RPMI8226 (cell line): ENCODE measurements around the gene SLC9A9.

Source experiments
- DNase-seq: peaks from one replicate; pipeline ENCODE4 v3.0.0-alpha.2; 2015

SLC9A9 gene

DNA sequence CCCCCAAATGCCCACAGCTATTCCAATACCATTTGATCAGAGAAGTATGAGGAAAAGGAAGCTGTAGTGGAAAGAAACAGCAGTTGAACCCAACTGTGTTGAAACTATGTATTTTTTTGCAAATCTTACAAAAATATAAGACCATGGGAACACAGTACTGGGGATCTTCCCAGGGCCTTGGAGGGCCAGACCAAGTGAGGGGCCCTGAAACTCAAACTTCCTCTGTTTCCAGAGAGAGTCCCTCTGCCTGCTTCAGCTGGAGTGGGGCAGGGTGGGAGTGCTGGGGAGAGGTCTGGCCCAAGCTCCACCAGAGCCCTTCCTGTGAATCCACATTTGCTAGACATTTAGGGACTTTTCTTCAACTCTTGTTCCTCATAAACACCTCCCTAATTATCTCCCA, 464.8 kb downstream of the SLC9A9 start:
- no peak for DNase-seq

DNA sequence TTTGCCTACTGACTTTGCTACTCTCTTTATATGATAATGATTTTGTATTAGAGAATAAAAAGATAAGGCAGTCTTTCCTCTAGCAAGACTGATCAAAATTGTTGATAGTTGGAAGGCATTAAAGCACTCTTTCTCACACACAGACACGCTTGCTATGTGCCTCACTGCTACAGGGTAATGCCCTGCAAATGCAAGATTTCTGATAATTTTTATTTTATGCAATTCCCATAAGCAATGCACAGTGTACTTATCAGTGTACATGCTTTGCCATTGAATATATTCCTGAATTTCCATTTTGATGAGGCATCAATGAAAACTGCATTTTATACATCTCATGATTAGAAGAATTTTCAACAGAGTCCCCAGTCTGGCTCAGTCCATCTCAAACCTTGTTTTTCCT, 465.5 kb downstream of the SLC9A9 start:
- DNase-seq, result no peak

DNA sequence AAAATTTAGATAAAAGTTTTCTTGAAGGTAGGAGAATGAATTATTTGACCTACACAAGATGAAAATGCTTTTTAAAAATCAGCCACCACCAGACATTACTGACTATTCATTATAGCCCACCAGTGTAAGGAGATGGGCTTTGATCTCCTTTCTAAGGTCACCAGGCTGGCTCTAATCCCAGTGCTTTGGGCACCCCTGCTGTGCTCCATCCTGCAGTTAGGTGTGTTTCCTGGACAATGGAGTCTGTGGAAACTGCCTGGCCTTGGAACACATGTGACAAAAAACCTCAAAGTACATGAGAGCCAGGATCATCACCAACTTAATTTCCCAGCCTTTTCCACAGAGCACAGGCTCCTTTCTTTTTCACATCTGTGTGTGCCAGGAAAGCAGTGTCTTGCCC, 467.8 kb downstream of the SLC9A9 start:
- DNase-seq, result no peak

DNA sequence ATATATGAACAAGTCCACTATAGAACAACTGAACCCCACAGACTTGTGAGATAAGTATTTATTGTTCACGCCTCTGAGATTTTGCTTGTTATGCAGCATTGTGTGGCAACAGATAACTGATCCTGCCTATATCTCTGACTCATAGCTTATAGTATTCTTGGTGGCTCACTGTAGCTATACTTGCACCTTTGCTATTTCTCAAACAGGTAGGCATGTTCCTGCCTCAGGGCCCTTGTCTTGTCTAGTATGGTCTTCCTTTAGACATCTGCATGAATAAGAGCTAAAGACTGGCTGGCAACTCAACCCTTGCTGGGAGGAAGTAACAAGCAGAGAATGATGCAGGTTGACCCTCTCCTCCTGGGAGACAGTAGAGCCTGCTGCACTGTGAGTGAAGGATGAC, 472.6 kb downstream of the SLC9A9 start:
- no peak for DNase-seq

DNA sequence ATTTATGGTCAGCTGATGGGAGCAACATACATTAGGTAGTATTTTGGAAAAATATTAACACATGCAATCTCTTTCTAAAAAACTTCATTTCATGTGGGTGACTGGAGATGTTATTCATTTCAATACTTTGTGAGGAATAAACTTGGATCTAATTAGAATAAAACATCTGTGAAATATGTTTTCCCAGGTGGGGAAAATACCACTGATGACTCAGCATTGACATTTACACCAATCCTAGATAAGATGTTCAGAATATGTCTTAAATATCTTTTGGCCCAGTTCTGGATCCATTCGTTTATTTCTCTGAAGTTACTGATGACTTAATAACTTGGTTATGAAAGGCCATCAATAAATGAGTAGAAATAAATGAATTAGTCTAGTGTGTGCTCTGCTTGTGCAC, 481.1 kb downstream of the SLC9A9 start:
- no peak for DNase-seq

DNA sequence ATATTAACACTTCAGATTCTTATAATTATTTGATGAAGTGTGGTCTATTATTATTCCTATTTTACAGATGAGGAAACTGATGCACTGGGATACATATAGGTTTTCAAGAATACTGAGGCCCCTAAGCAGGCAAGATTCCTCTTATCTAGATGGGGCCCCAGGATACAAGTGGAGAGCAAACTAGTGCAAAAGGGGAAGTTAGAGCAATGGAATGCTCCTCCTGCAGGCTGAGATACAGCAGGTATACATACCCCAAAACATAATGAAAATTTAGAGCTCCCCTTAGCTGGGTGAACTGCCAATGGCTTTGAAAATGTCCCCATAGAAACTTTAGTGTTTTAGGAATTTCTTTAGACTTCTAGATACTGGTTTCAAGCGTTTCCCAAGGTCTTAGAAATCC, 481.6 kb downstream of the SLC9A9 start:
- no peak for DNase-seq

DNA sequence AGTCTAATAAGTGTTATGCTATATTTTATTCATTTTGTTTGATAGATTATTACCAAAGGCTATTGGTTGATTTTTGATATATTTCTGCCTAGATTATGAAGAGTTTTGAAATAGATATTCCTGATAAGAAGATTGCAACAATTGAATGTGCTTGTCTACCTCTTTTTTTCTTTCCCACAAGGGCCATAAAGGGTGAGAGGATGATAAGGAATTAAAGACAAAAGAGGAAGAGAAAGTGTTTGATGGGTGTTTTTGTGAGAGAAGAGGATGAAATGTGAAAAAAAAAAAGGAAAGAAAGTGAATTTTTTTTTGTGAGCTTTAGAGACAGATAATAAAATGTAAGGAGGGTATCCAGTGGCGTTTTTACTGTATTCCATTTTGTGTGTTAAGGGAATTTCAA, 484.3 kb downstream of the SLC9A9 start:
- no peak for DNase-seq

DNA sequence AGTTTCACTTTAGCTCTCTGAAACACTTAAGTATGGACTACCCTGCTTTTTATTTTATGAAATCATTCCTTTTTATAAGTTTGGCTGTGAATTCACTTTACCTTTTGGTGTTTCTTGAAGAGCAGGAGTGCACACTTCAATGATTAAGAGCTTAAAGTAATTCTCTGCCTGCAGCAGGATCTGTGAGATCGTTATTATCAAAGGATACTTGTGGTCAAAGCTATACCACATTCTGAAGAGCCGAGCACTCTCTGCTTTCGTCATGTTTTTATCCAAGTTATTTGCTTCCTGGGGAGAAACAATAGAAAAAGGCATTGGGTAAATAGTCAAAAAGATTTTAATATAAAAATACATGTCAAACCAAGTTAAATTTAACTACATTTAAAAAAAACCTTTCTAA, 485.0 kb downstream of the SLC9A9 start:
- DNase-seq, result no peak

DNA sequence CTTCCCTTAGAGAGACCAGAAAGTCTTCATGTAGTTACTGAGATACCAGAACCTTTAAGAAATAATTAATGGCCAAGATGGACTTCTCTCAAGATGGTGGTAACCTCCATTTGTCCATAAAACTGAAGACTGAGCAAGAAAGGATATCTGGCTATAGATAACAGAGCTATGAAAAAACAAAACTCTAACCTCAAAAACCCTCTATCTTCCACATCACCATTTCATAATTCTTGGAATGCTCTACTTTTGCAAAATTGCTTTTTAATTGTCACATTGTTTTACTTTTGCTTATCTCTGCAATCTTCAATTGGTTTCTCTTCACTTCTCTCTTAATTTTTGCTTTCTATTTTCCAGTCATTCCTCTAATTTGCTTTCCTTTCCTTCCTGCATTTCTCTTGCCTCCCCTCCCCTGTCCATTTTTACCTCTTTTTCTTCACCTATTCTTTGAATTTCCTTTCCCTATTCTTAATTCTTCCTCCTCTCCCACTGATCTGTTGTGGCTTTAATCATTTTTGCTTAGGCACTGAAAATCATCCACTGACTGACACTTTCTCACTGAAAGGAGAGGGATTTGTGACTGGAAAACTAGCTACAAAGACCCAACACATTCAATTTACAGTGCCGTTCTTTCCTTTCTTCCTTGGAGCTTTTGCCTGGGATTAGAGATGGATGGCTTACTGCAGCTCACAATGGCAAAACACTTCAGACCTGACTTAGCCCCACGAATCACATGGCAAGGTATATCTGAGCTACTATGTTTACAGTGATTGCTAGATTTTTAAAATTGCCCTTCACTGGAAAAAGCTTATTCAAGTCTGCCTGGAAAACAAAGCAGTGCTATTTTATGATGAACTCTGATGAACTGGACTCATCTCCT, 485.9 kb downstream of the SLC9A9 start:
- no peak for DNase-seq

DNA sequence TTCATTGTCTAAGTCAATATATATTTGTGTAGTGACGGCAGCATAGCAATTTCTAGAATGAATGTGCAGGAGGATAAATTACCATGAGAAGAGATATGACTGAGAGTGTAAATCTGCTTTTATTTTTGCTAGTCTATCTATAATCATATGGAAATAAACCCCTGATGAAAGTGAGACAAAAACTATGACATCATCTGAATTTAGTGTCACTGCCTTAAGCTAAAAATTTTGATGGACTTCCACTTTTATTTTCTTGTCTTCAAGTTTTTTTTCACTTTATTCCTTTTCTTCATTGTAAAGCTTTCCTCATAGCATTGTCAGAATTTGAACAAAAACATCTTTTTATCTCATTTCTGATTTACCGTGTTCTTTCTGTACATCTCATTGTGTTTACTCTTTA, 486.7 kb downstream of the SLC9A9 start:
- DNase-seq, result no peak

DNA sequence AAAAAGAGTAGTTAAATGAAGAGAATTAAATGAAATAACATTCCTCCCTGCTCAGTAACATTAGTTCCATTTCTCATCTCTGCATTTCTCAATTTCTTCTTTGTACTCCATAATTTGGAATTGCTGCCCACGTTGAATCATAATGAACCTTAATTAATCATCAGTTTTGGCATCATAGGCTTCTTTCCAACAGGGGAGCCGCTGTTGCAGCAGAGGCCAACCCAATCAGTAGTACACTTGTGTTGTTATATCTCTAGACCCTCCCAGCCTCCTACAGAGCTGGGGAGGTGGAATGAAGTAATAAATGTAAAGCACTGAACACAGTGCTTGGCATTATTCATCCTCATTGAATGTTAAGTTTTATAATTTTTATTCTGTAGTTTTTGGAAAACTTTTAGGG, 488.0 kb downstream of the SLC9A9 start:
- DNase-seq, result no peak

DNA sequence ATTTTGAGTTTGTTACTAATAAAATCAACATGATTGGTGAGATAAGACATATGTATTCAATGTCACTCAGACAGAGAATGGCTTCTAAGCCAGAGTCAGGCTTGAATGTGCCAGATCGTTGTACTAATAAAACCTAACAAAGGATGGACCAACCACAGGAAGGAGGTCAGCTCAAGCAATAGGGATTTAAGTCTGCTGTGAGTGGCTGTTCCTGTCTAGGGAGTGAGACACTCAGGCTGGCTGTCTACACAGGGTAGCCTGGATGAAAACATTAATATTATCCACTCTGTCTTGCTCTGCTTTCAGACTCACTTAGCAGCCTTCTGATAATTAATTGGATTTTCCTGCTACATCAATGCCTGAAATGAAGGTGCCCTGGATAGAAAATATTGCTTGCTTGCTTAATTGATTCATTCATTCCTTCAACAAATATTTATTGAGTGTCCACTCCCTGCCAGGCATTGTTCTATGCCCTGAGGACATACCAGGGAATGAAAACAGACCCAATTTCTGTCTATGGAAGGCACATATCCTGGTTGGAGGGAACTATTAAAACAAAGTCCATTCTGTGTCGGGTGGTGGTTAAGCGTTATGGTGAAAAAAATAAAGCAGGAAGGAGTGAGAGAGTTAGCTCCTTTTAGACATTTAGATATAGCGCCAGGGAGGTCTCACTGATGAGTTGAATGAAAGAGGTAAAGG, 489.3 kb downstream of the SLC9A9 start:
- no peak for DNase-seq

DNA sequence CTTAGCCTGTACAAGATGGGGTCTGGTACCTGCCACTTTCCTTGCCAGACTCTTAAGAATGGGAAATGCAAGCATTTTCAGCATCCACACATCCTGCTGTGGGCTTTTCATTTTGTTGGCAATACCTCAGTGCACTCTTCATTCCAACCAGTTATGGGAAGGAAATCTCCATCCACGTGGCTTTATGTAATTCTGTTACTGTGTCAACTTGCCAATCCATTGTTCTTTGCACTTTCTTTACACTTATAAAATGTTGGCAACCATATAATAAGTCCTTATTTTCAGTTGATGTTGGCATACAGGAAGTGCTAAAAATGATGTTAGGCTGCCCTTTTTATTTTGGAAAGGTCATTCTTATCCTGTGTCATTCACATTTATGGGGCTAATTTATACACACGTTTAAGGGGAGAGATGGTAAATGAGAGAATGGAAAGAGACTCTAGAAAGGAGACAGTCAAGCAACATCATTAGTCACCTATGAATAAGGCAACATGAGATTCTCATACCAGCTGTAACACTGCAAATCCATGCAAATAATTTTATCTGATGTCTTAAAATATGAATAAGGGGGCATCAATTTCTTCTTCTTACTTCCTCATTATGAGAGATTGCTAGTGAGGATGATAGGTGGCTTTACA, 490.0 kb downstream of the SLC9A9 start:
- DNase-seq, result no peak

DNA sequence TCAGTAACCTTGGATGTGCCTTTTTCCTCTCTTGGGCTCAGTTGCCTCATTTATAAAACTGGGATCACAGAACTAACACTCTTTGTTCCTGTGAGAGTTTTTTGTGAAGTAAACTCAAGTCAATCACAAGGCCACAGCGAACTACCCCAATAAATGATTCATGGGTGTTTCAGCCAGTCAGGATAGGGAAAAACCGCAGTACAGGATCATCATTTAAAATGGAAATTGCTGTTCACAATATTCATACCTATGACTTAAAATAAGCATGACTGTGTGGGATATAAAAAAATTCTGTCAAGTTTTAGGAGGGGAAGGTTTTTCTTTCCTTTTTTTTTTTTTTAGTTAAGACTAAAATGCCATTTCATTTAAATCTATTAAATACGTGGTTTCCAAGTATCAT, 490.6 kb downstream of the SLC9A9 start:
- no peak for DNase-seq

DNA sequence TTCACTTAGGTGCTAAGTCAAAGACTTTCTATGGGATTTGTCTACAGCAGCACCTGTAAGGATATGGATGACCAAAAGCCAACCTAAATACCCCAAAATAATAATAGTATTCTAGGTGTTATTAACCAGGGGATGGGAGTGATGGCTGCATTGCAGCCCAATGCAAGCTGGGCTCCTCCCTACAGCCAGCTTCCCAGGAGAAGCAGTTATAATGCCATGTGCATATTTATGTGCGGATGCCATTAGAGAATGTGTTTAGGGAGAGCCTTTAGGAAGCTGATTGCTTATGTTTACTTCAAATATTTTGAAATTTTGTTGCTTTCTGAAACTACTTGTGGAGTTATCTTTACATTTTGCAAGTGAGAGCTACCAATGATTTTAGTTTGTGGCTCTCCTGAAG, 491.4 kb downstream of the SLC9A9 start:
- DNase-seq, result no peak

DNA sequence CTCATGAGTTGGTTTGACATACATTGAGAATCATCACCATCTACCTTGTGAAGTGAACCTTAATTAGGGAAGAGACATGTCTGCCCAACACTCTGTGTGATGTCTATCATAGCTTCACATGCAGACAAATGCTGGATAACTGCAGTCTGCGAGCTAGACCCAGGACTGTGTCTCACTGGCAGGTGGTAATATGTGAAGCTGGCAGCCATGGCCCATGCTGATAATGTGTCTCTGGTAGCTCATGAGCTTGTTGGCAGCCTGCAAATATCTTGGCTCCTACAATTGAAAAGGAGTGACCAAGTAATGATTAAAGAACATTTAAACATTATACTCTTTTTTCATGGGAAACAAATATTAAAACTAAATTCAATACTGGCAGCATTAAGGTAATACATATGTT, 493.9 kb downstream of the SLC9A9 start:
- no peak for DNase-seq

DNA sequence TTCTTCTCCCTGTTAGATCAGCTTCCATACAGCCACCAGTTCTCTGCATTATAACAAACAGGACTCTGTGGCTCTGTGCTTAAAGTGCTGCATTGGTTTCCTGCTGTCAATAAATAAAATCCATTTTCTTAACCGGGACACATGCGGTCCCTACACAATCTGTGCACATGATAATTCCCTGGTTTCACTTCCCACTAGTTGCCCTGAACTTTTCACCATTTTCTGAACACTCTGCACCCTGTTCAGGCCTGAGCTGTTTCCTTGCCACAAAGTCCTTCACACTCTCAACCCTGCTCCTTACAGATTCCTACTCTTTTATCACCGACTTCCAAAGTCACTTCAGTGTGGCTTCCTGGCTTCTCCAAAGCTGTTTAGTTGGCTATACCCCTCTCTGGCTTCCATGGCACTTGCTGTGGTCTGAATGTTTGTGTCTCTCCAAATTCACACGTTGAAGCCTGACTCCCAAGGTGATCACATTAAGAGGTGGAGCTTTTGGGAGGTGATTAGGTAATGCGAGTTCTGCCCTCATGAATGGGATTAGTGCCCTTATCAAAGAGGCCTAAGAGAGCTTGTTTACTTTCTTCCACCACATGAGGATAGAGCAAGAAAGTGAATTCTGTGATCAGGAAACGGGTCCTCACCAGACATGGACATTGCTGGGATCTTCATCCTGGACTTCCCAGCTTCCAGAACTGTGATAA, 495.3 kb downstream of the SLC9A9 start:
- peak; percentile 23 for DNase-seq

DNA sequence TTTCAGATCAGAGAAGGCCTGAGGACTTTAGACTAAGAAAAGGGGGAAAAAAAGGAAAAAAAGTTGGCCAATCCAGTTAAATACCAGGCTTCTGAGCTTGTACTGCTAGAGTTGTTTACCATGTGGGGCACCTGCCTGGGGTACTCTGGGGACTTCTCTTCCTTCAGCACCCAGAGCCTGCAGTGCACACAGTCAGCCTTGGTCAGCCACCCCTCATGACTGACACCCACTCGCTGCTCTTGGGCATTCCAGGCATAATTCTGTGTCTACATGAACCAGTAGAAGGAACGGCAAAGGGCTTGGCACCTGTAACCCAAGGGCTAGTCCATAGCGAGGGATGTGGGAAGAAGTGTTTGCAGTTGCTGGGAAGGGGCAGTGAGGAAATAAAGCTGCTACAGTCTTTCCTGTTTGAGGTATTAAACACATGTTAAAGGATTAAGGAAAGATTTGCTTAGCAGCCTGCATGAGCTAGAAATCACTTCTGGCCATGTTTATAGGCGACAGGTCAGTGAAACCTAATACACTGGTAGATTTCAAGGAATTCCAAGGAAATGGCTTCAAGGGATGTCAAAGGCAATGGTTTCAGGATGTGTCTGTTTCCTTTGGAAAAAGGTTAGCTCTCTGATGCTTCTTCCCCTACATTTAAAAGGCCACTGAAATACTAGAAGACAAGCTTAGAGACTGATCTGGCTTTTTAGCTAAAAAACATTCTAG, 496.2 kb downstream of the SLC9A9 start:
- no peak for DNase-seq

DNA sequence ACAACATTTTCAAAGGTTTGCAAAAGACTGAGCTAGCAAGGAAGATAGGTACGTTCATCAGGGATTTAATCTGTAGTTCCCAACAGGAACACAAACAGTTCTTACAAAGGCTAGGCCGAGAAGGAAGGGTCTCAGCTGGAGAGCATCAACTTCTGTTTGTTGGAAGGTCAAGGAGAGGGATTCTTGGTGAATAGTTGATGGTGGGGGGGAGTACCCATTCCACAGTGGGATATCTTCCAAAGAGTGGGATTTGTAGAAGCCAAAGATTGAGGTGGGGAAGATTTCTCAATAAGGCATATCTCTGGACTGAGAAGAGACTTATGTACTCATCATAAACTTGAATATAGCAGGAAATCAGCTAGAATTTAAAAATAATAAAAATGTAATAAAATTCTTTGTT, 496.9 kb downstream of the SLC9A9 start:
- DNase-seq, result no peak

DNA sequence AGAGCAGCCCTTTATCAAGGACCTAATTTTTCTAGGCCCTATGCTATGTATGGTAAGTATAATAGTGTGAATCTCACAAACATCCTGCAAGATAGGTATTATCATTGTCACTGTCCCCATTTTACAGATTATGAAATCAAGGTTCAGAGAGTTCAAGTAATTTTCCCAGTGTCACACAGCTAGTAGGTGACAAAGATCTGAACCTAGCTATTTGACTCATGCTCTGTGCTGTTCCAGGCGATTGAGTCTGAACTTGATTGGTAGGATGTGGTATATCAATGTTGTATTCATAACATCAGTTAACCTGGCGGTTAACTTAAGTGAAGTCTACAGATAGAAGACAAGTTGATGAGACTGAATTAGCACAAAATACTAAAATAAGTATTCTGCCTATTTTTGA, 498.8 kb downstream of the SLC9A9 start:
- no peak for DNase-seq

DNA sequence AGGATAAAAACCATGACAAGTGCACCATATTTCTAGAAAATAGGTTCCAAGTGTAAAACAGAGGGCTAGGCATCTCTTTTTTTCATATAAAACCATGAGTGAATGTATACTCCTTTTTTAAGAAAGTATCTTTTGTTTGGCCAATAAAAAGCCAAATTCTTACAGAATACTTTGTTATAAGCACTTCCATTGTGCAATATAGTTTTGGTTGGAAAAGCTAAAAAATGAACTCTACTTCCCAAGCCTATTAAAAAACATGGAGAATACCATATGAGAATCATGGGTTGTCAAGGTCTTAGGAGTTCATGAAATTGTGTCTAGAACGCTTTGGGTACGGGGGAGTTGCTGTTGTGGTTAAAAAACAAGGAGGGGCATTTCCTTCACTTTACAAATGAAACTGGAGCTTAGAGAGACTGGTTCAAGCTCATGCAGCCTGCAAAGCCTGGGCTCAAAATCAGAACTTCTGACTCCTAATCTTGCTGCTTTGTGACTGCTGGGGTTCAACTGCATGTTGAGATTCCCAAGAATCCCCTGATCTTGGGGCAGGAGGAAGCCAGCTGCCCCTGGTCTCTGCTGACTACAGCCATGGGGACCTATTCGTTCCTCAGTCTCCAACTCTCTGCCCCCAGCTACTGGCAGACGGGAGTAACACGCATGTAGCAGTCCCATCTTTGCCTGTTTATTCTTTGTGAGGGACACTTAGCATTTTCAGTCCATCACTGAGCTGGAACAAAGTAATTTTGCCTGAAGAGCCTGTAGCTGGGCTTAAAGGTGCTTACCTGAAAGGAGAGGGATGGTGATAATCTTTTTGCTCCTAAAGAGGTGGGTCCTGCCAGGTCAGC, 499.6 kb downstream of the SLC9A9 start:
- DNase-seq, result no peak
